ENCODE measurements around the gene LARGE1.

Gene LARGE1

DNA sequence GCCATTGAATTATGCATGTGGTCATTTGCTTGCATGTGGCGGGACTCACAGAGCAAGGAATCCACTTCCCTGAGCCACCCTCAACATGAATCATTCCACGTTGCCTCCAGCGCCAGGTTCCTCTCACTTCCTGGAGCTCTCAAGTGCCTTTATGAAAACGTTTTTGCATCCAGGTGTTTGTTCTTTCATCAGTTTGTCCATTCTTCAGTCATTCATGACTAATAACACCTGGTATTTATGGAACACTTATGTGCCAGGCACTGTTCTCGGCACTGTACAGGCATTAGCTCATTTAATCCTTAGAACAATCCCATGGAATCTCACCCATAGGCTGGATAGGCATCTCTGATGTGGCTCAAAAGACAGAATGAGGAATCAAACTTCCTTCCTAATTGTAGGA, 606.0 kb downstream of the LARGE1 start:
- DNase-seq (ENCODE audit: low spot score): no peak

DNA sequence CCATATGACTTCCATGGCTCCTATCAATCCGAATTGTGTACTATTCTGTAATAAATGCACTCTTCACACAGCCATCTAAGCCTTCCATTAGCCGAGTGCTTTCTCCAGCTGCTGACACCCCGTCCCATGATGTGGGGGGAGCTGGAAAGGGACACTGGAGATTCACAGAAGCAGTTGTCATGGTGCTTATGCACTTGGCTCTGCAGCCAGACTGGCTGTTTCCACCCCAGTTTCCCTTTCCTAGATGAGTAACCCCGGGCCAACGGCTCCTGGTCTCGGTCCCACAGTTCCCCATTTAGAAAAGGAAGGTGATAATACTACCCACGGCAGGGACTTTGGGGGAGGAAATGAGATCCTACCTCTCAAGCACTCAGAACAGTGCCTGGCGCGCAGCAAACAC, 617.2 kb downstream of the LARGE1 start:
- no peak for DNase-seq (ENCODE audit: low spot score)

DNA sequence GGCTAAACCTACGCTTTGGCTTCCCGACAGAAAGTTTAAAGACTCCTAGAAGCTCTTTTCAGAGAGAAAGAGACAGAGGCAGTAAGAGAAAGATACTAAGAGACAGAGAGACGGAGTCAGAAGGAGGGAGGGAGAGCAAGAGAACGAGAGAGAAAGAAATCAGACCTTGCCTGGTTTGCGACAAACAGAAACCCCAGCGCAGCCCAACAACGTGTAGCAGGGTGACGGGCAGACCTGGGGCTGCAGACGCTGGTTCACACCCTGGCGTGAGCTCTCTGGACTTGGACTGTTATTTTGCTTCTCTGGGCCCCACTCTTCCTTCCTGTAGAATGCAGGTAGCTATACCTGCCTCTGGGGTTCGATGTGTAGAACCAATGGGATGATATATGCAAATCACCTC, 617.7 kb downstream of the LARGE1 start:
- no peak for DNase-seq (ENCODE audit: low spot score)

DNA sequence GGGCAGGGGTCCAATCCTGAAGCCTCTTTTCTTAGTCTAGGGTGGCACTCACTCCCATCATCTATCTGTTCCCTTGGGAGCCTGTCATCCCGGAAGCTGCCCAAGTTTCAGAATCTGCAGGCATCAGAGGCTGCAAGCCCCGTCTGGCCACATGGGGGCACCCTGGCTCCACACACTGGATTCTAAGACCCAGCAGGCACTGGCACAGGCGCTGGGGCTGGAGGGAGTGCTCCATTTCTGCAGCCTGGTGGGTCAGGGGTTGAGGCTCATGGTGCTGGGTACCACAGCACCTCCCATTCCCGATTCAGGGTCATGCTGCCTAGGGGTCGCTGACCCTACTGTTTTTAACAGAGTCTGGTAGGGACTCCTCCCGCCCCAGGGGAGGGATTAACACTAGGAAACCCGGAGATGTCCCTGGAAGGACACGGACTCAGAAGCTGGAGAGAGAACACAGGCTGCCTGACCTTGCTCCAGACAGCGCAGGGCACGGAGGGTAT, 618.2 kb downstream of the LARGE1 start:
- peak; percentile 69 for DNase-seq (ENCODE audit: low spot score)

DNA sequence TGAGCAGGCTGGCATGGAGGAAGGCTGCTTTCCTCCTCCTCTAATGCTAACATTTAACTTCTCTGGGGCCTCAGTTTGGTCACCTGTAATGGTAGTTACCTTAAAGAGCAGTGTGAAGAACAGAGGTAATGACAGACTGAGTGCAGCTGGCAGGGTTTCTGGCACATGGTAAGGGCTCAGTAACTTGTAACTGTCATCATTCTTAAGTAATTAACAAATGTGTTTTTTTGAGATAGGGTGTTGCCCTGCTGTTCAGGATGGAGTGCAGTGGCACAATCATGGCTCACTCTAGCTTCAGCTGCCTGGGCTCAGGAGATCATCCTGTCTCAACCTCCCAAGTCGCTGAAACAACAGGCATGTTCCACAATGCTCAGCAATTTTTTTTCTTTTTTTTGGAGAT, 620.1 kb downstream of the LARGE1 start:
- no peak for DNase-seq (ENCODE audit: low spot score)

DNA sequence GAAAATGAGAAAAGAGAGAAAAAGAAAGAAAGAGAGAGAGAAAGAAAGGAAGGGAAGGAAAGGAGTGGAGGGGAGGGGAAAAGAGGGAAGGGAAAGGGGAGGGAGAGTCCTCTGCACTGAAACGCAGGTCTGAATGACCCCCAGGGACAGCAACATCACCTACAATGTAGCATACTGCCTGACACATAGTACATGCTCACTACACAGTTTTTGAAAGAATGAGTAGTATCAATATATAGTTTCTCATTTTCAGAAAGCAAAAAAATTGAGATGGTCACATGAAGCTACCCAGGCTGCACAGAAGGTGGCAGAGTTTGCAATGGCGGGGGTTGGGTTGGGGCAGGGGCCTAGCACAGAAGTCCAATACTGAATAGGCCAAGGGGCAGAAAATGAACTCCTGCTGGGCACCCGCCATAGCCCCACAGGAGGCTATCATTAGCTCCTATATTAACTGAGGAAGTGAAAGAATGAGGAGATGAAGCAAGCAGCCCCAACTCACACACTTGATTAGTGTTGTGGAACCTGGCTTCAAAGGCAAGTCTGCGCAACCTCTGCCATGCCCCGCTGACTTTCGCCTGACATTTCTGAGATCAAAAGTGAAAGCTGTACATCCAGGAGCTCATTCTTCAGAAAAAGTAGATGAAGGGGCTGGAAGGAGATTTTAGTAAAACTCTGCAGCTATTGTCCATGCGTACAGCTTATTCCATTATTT, 620.9 kb downstream of the LARGE1 start:
- DNase-seq (ENCODE audit: low spot score): no peak

DNA sequence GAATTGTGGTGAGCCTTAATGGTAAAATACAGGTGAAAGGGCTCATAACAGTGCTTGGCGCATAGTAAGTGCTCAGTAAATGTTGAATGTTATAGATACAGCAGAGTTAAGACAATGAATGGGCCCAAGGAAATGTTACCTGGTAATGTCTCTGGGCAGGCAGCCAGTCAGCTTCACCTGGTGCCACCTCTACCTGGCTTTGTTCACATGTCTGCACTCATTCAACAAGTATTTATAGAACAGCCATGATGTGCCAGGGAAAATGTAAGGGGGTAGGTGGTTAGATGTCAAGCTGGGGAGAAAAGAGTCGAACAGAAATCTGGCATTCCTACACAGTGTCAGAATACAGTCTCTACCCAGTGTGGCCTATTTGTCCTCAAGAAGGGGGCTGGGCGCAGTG, 623.3 kb downstream of the LARGE1 start:
- DNase-seq (ENCODE audit: low spot score): no peak

DNA sequence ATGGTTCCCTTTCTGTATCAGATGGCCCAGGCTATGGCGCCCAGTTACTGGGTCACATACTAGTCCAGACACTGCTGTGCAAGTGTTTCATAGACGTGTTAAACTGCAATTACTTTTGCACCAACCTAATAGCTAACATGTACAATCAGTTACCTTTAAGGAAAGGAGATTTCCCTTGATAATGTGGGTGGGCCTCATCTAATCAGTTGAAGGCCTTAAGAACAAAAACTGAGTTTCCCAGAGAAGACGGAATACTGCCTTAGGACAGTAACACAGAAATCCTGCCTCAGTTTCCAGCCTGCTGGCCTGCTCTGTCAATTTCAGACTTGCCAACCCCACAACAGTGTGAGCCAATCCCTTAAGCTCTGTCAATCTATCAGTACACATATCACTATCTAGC, 632.2 kb downstream of the LARGE1 start:
- DNase-seq (ENCODE audit: low spot score): no peak

DNA sequence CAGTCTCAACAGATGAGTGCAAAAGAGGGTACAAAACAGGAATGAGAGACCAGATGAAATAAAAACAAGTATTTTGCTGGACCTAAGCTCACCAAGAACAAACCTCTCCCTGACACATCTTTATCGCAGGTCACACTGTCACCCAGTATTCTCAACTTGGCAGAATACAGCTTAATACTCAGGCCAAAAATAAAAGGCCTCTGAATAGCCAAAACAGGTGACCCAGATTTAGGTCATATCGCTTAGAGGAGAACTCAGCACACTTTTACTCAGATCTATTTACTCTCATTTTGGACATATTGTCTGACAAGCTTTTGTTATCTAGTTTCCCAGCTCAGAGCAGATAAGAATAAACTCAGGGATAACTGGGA, 645.2 kb downstream of the LARGE1 start:
- DNase-seq (ENCODE audit: low spot score): no peak

DNA sequence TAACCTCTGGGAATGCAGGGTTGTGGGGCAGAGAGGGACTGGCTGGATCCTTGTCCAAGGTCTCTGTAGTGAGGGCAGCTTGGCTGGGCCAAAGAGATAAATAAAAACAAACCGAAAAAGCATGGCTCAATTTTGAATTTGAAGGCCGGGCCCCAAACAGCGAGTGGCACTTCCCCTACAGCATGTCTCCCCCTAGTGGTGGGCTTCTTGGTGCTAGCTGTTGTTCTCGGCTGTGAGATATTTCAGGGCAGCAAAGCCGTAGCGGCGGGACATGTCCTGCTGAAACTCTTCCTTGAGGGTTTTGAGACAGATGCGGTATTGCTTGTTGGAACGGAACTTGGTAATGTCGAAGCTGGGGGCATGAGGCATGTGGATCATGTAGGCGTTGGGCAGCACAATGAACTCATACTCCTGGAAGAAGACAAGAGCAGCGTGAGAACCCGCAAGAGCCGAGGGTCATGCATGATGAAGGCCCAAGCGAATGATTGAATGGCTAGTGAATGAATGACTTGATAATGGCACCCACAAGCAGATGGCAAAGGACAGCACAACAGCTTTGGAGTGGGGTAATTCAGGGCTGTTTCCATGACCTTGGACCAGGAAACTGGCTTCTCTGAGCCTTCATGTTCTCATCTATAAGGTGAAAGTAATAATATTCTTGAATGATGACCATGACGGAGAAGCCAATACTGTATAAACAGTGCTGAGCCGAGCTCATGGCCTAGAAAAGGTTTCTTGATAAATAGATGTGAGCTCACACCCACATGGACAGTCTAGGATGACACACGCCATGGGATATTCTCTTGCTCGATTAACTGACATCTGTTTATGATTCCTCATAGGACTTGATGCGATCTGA, 645.8 kb downstream of the LARGE1 start:
- no peak for DNase-seq (ENCODE audit: low spot score)

DNA sequence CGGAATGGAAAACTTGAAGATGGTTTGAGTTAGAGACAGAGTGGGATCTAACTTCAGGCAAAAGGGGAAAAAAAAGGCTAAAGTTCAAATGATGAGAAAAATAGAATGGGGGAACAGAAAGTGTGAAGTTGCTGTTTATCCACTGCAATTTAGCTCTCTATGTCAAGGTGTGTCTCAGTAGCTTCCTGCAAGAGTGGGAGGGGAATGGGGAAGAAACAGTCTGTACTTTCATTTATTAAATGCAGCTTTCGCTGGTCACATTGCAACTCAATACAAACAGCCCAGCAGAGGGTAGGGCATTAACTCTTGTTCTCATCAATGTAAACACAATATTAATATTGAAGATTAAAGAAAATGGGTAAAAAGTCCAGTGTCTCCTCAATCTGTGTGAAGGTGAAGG, 647.4 kb downstream of the LARGE1 start:
- DNase-seq (ENCODE audit: low spot score): no peak

DNA sequence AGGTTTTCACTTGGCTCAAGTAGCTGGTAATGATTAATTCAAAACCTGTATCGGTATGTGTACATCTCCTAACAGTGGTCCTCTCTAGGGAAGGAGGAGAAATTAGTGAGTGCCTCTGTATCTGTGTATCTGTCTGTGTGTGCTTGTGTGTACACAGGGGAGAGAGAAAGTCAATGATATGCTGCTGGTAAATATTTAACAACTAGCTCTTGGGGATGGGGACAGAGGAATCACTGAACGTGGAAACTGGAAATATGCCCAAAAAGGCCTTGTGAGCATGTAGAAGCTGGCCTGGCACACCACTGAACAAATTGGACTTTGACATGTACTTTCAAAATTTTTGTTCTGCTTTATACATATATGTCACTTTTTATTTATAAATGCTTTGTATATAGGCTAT, 648.1 kb downstream of the LARGE1 start:
- no peak for DNase-seq (ENCODE audit: low spot score)

DNA sequence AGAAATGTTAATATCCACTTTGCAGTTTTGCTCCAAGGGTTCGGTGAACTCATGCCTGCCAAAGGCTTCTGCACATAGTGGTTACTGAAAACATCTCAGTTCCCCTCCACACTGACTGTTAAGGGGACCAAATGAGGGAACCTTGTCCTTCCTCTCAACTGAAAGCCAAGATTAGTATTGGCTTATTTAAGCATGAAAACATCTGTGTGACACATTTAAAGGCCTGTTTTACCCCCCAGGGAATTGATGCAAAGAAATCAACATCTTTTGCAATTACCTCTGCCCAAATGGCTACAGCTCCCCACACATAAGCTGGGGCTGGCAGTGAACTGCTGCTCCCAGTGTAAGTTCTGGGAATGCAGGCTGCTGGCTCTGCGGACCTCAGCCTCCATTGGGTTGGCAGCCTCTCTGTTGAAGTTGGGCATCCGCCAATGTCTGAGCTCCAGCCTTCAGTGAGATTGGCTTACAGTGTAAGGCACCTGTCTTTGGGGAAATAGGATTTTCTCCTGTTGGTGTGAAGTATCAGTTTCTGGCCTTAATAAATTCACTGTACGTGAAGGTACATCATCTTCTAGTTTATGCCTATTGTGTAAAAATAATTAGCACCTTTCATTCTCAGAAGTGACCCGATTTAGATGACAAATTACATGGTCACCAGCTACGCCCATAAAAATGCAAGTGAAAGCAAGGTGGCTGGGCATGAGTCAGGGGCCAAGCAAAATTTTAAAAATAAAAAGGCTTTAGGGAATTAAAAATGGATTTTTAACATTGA, 648.7 kb downstream of the LARGE1 start:
- no peak for DNase-seq (ENCODE audit: low spot score)

DNA sequence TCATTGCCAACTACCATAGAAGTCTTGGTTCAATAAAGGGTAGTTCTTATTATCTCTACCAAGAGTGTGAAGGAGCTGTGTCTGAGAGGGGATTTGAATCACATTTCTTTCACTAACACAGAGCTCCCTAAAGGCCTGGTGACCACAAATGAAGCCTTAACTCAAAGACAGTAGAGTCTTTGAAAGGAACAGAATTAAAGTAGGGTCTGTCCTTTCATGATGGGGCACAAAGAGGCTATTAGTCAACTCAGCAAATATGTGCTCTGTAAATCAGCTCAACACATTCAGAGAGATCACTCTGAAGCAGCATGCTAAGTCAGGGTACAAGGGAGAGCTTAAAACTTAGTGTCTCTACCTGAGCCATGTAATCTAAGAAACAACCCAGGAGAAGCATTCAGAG, 649.7 kb downstream of the LARGE1 start:
- peak; percentile 55 for DNase-seq (ENCODE audit: low spot score)

DNA sequence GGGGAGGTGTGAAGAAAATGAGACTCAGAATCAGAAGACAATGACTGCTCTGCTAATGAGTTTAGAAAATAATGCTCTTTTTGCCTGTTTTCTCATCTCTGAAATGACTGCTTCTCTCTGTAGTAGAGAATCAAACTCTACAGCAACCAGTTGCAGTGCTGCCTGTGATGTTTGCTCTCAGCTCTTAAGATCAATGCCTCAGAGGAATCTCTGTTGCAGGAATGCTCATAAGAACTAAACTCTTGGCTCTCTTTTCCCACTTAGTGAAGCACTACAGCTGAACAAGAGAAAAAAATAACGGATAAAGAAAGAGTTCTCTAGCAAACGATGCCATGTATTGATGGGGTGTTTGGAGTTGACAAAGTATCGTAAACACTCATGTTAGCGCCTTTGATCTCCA, 658.6 kb downstream of the LARGE1 start:
- DNase-seq (ENCODE audit: low spot score): no peak

DNA sequence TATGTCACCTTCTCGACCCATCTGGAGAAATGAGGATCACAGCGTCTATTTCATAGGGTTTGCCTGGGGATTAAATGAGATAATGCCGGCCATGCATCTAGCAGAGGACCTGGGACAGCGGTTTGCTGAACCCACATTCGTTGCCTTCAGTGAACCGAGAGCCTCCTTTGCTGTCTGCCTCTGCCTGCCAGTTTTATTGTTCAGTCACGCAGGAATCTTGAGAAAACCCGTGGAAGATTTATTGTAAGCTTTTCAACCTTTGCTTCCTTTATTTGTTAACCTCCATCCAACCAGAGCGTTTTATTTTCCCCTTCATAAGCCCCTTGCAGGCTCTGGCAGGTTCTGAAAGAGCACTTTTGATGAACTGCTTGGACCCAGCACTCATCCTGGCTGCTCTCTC, 659.8 kb downstream of the LARGE1 start:
- DNase-seq (ENCODE audit: low spot score): no peak

DNA sequence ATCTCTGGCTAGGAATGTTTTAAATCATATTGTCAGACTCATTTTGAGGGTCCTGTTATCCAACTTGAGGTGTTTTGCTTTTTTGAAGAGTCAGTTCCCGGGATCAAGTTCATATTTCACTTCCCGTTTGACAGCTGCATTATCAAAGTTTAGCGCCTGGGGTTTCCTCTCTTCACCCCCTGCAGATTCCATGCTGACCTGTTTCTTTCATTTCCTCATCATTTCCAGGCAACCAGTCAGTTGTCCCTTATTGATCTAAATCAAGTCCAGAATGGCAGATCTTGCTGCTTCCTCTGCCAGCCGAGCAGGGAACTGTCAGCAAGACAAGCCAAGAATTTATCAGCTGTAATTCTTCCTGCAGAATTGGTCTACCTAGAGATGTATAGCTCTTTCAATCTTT, 664.5 kb downstream of the LARGE1 start:
- DNase-seq (ENCODE audit: low spot score): no peak

DNA sequence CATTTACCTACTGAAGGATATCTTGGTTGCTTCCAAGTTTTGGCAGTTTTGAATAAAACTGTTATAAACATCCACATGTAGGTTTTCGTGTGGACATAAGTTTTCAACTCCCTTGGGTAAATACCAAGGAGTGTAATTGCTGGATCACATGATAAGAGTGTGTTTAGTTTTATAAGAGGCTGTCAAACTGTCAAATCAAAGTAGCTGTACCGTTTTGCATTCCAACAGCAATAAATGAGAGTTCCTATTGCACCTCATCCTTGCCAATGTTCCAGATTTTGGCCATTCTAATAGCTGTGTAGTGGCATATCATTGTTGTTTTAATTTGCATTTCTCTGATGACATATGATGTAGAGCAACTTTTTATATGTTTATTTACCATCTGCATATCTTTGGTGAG, 671.3 kb downstream of the LARGE1 start:
- no peak for DNase-seq (ENCODE audit: low spot score)

DNA sequence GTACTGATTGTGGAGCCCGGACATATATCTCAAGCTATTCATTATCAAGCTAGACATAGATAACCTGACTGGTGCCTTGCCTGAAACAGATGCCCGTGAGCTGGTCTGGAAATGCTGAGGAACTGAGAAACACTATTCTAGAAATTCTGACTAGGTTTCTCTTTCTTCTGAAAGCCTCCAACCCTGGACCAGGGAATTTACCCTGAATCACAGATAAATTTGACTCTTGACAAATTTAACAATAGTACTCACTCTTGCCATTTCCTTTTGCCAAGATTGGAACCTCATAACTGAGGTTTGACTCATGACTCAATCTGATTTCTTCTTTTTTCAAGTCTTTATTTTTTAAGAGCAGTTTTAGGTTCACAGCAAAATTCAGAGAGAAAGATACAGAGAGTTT, 672.5 kb downstream of the LARGE1 start:
- DNase-seq (ENCODE audit: low spot score): no peak

DNA sequence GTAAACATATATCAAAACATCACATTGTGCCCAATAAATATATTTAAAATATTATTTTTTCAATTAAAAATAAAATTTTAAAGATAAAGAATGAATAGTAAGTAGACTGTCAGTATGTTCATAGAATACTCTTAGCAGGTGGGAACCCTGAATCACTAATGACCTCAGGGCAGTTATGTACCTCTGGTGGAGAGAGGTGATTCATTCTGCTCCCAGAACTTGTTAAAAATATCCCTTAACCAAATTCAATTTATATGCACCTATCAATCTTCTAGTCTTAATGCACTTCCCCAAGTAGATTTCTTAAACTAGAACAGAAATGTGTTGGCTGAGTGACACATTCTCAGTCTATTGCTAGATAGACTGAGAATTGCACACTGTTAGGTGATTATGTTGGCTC, 678.2 kb downstream of the LARGE1 start:
- DNase-seq (ENCODE audit: low spot score): no peak

DNA sequence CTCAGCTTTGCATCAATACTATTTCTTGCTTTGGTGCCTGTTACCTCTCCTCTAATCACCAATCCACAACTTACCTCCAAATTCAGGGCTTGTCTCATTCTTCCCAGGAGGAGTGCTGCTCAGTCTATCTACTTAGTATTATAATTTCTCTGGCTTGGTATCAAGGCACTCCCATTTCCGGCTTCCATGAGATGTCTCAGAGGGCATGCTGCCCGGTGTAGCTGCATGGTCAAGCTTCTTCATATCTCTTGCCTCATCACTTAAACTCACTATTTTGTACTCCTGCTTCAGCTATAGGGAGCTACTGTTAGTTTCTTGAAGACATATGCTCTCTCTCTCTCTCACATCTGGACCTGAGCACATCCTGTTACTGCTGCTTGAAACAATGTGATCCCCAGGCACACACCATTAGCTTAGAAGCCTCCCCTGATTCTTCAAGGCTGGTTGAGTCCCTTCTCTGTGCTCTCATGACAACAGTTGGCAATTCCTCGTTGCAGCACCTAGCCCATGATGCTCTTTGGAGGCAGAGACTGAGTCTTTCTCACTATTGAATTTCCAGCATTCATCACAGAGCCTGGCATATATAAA, 679.3 kb downstream of the LARGE1 start:
- DNase-seq (ENCODE audit: low spot score): no peak

DNA sequence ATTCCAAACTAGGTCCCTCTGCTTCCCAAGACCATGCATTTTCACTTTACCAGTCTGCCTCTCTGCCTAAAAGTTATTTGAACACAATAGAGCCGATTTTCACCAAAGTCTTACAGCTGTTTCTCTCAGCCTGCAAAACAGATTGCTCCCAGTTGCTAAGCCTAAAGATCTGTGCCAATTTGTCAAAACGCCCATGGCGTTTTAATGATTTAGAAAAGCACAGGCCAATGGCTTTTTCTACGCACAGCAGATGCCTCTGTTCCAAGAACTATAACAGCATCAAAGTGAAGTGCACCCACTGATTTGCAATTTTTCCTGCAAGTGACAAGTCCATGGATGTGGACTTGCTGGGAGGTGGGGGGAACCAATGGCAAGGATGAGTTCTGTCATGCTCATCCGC, 688.2 kb downstream of the LARGE1 start:
- no peak for DNase-seq (ENCODE audit: low spot score)
